Kidney (tissue), 22 donors: ENCODE results near the gene RPS10. TPM values are rescaled to one million over a fixed set of nuclear protein-coding genes. Genes with fewer than 3 reads are reported as not detected.

Experiments
- DNase-seq, 5 donors: peaks; one replicate each; pipeline ENCODE4 v3.0.0-alpha.2; 2013 to 2020
- FAIRE-seq: peaks from 2 replicates; lab custom pipeline; 2012; peaks lifted over from hg19 to GRCh38; lab: Jason Lieb, UNC
- H3K27ac ChIP-seq, 2 donors: one replicate each; pipeline ENCODE4 v1.7.0; 2013; ENCODE audit warnings: low read depth in 2 of 2, low read length in 2 of 2, inconsistent platforms in 1 of 2
- H3K27me3 ChIP-seq: one replicate; pipeline ENCODE4 v1.7.1; 2013; ENCODE audit warnings: low read length, inconsistent platforms; ENCODE audit not compliant: control insufficient read depth, insufficient read depth
- H3K36me3 ChIP-seq, 3 donors: one replicate each; pipeline versions ENCODE4 v1.7.0 to v1.7.1; 2013; ENCODE audit warnings: low read length in 3 of 3, control low read depth in 1 of 3, inconsistent platforms in 1 of 3; ENCODE audit not compliant: insufficient read depth in 3 of 3, control insufficient read depth in 2 of 3
- H3K4me1 ChIP-seq, 3 donors: one replicate each; pipeline versions ENCODE4 v1.7.0 to v1.7.1; 2013; ENCODE audit warnings: low read length in 3 of 3, inconsistent platforms in 1 of 3, low read depth in 1 of 3; ENCODE audit not compliant: control insufficient read depth in 2 of 3, insufficient read depth in 2 of 3
- H3K4me3 ChIP-seq, 3 donors: one replicate each; pipeline versions ENCODE4 v1.7.0 to v1.8.1; 2013; ENCODE audit warnings: low read length in 3 of 3, control low read depth in 1 of 3, inconsistent platforms in 1 of 3
- H3K9ac ChIP-seq, 3 donors: one replicate each; pipeline versions ENCODE4 v1.7.0 to v1.7.1; 2013; ENCODE audit warnings: low read length in 3 of 3, control low read depth in 1 of 3, inconsistent platforms in 1 of 3
- H3K9me3 ChIP-seq, 3 donors: one replicate each; pipeline versions ENCODE4 v1.7.0 to v1.7.1; 2013; ENCODE audit warnings: low read length in 3 of 3, control low read depth in 1 of 3, inconsistent platforms in 1 of 3; ENCODE audit not compliant: control insufficient read depth in 2 of 3, insufficient read depth in 1 of 3
- CTCF ChIP-seq: IDR thresholded peaks from 3 replicates; pipeline ENCODE4 v1.5.1; 2012; ENCODE audit warnings: mild to moderate bottlenecking, moderate library complexity, borderline replicate concordance; ENCODE audit not compliant: insufficient read depth; ENCODE audit errors: extremely low read depth
- intact Hi-C: fragments of 100-400 bp; cut with DNase I; formaldehyde crosslinking; loops from one replicate; pipeline ENCODE4 v1.11.1; 2022
- long read RNA-seq, 10 donors: library from polyadenylated mRNA in 1 of 10; unstranded in 1 of 10; transcript quantifications; one replicate each; pipeline ENCODE4 v2.0.0 and lab custom pipeline, GENCODE V29; 2021 to 2026
- polyA plus RNA-seq: library from polyadenylated mRNA; stranded (reverse); fragments of 350-450 nt; fragmentation: Illumina TruSeq; extraction: RNeasy Lipid Tissue Mini Kit (QIAGEN cat#74804); gene quantifications from one replicate; pipeline ENCODE4 v1.2.3, GENCODE V29; 2014; ENCODE audit warnings: low read depth, low replicate concordance; ENCODE audit not compliant: insufficient read depth
- total RNA-seq: library from RNA; stranded (reverse); fragmentation: NEBNext Ultra II Directional; extraction: Animal tissue kit (Norgen Biotek cat#: 25700); gene quantifications from one replicate; pipeline ENCODE4 v1.2.1, GENCODE V29; 2021
- donor health status: control.
- donor health status: control.
- donor health status: control.
- donor health status: control.
- donor health status: control.
- donor health status: DM: yes; HTN: yes; CAD: no.
- donor health status: Normal renal cell carcinoma (clear cell type).

The RPS10 gene
- total RNA-seq (1,138 TPM), polyA plus RNA-seq (2,105 TPM)
- long read RNA-seq, donor 1, transcript RPS10-208 (5 exons, 1,407 nt) = minor isoform, 11 of 709 reads
- long read RNA-seq, donor 1, transcript RPS10-205 (3 exons, 734 nt) = minor isoform, 10 of 709 reads
- long read RNA-seq, donor 1, transcript RPS10-209 (6 exons, 588 nt) = major isoform, 433 of 709 reads
- long read RNA-seq, donor 1, transcript RPS10-206 (6 exons, 781 nt) = minor isoform, 9 of 709 reads
- long read RNA-seq, donor 1, partial matches to known transcripts = 239 of 709 reads
- long read RNA-seq, donor 1, other reads (novel, unspliced or antisense) = 7 of 709 reads
- long read RNA-seq, donor 2, transcript RPS10-205 (3 exons, 734 nt) = minor isoform, 20 of 957 reads
- long read RNA-seq, donor 2, transcript RPS10-206 (6 exons, 781 nt) = minor isoform, 8 of 957 reads
- long read RNA-seq, donor 2, transcript RPS10-209 (6 exons, 588 nt) = major isoform, 685 of 957 reads
- long read RNA-seq, donor 2, transcript RPS10-208 (5 exons, 1,407 nt) = minor isoform, 27 of 957 reads
- long read RNA-seq, donor 2, partial matches to known transcripts = 216 of 957 reads
- long read RNA-seq, donor 2, other reads (novel, unspliced or antisense) = 0 of 957 reads
- long read RNA-seq, donor 3, transcript RPS10-205 (3 exons, 734 nt) = minor isoform, 7 of 1,125 reads
- long read RNA-seq, donor 3, transcript RPS10-208 (5 exons, 1,407 nt) = minor isoform, 22 of 1,125 reads
- long read RNA-seq, donor 3, transcript RPS10-206 (6 exons, 781 nt) = minor isoform, 12 of 1,125 reads
- long read RNA-seq, donor 3, transcript RPS10-209 (6 exons, 588 nt) = major isoform, 783 of 1,125 reads
- long read RNA-seq, donor 3, partial matches to known transcripts = 277 of 1,125 reads
- long read RNA-seq, donor 3, other reads (novel, unspliced or antisense) = 23 of 1,125 reads
- long read RNA-seq, donor 4, transcript RPS10-209 (6 exons, 588 nt) = major isoform, 231 of 365 reads
- long read RNA-seq, donor 4, transcript RPS10-208 (5 exons, 1,407 nt) = minor isoform, 8 of 365 reads
- long read RNA-seq, donor 4, partial matches to known transcripts = 100 of 365 reads
- long read RNA-seq, donor 4, other reads (novel, unspliced or antisense) = 17 of 365 reads
- long read RNA-seq, donor 5, transcript RPS10-209 (6 exons, 588 nt) = major isoform, 27 of 48 reads
- long read RNA-seq, donor 5, partial matches to known transcripts = 18 of 48 reads
- long read RNA-seq, donor 5, other reads (novel, unspliced or antisense) = 0 of 48 reads
- long read RNA-seq, donor 6, transcript RPS10-205 (3 exons, 734 nt) = minor isoform, 21 of 2,984 reads
- long read RNA-seq, donor 6, transcript RPS10-208 (5 exons, 1,407 nt) = minor isoform, 60 of 2,984 reads
- long read RNA-seq, donor 6, transcript RPS10-209 (6 exons, 588 nt) = major isoform, 1,985 of 2,984 reads
- long read RNA-seq, donor 6, transcript RPS10-206 (6 exons, 781 nt) = minor isoform, 20 of 2,984 reads
- long read RNA-seq, donor 6, partial matches to known transcripts = 824 of 2,984 reads
- long read RNA-seq, donor 6, other reads (novel, unspliced or antisense) = 74 of 2,984 reads
- long read RNA-seq, donor 7, transcript RPS10-209 (6 exons, 588 nt) = major isoform, 114 of 185 reads
- long read RNA-seq, donor 7, transcript RPS10-206 (6 exons, 781 nt) = minor isoform, 5 of 185 reads
- long read RNA-seq, donor 7, partial matches to known transcripts = 64 of 185 reads
- long read RNA-seq, donor 7, other reads (novel, unspliced or antisense) = 2 of 185 reads
- long read RNA-seq, donor 8, transcript RPS10-206 (6 exons, 781 nt) = minor isoform, 9 of 902 reads
- long read RNA-seq, donor 8, transcript RPS10-208 (5 exons, 1,407 nt) = minor isoform, 26 of 902 reads
- long read RNA-seq, donor 8, transcript RPS10-209 (6 exons, 588 nt) = major isoform, 581 of 902 reads
- long read RNA-seq, donor 8, transcript RPS10-205 (3 exons, 734 nt) = minor isoform, 11 of 902 reads
- long read RNA-seq, donor 8, partial matches to known transcripts = 263 of 902 reads
- long read RNA-seq, donor 8, other reads (novel, unspliced or antisense) = 12 of 902 reads
- long read RNA-seq, donor 9, transcript RPS10-208 (5 exons, 1,407 nt) = minor isoform, 17 of 417 reads
- long read RNA-seq, donor 9, transcript RPS10-209 (6 exons, 588 nt) = major isoform, 257 of 417 reads
- long read RNA-seq, donor 9, partial matches to known transcripts = 129 of 417 reads
- long read RNA-seq, donor 9, other reads (novel, unspliced or antisense) = 10 of 417 reads
- long read RNA-seq, donor 10, transcript RPS10-209 (6 exons, 588 nt) = major isoform, 545 of 957 reads
- long read RNA-seq, donor 10, transcript RPS10-205 (3 exons, 734 nt) = minor isoform, 14 of 957 reads
- long read RNA-seq, donor 10, transcript RPS10-208 (5 exons, 1,407 nt) = minor isoform, 38 of 957 reads
- long read RNA-seq, donor 10, partial matches to known transcripts = 325 of 957 reads
- long read RNA-seq, donor 10, other reads (novel, unspliced or antisense) = 31 of 957 reads

GRCh38 chr6:34425498-34426410 lies at the start of gene RPS10:
RPS10 (minus strand) TSS chr6:34426069; CDS start chr6:34425221, 848 bp downstream.
- DNase-seq (peak; percentile 95 to 97 (median 96)), FAIRE-seq (no peak)
- H3K27me3 ChIP-seq = no peaks in the 10 kb centered on the region
- no peaks in the 10 kb centered on the region for H3K9me3 ChIP-seq
- H3K27ac ChIP-seq = peak within 1 kb of the TSS; percentile 71 to 80
- peaks cover 8 to 37% (median 21%) of the 10 kb centered on the region in 3 donors for H3K36me3 ChIP-seq
- peak within 1 kb of the TSS; percentile 93 to 97 (median 94) for H3K4me3 ChIP-seq
- H3K4me1 ChIP-seq = no peaks in the 10 kb centered on the region
- peak within 1 kb of the TSS; percentile 89 to 100 (median 91) for H3K9ac ChIP-seq
- TF ChIP-seq CTCF = no peak
- intact Hi-C loops = no loop called here

- no peaks in the 10 kb centered on the region for H3K9me3 ChIP-seq
- no peak for TF ChIP-seq CTCF
- H3K4me3 ChIP-seq = no peak overlapping the region
- no peak for FAIRE-seq
- H3K36me3 ChIP-seq = no peaks in the 10 kb centered on the region
- peak in 2 of 5 donors; percentile 40 to 41 for DNase-seq
- no peaks in the 10 kb centered on the region for H3K4me1 ChIP-seq
- H3K27ac ChIP-seq = no peak overlapping the region
- intact Hi-C loops = no loop called here
- no peak overlapping the region for H3K9ac ChIP-seq
- no peaks in the 10 kb centered on the region for H3K27me3 ChIP-seq
Observed at GRCh38 chr6:34475238-34475682, 49.4 kb upstream of the RPS10 start.
